ENCODE data around the gene PPP2R2C. TPM values are rescaled to one million over a fixed set of nuclear protein-coding genes. Genes with fewer than 3 reads are reported as not detected.

Gene PPP2R2C
- polyA plus RNA-seq, 4 donors = 0.16 to 2.3 (median 0.81) TPM; not detected in 1

GRCh38 chr4:6356076-6356560 is 116.3 kb downstream of the PPP2R2C start:
- no peak for DNase-seq
- H3K36me3 ChIP-seq (ENCODE audit: control insufficient read depth in 3 of 3, insufficient read depth in 2 of 3, low read depth in 1 of 3, low read length in 3 of 3) = no peaks in the 10 kb centered on the region
- H3K4me3 ChIP-seq (ENCODE audit: low read depth in 1 of 3, low read length in 3 of 3) = no peak overlapping the region
- no peaks in the 10 kb centered on the region for H3K9me3 ChIP-seq (ENCODE audit: control insufficient read depth in 2 of 2, insufficient read depth in 1 of 2, low read depth in 1 of 2, low read length in 1 of 2)
- 78 to 84% (median 78%) methylated on average over 11 of the region's 11 CpGs for WGBS, 3 donors
- peaks cover 0 to 4% (median 0%) of the 10 kb centered on the region in 3 donors for H3K27me3 ChIP-seq (ENCODE audit: control insufficient read depth in 3 of 3, insufficient read depth in 3 of 3, low read length in 3 of 3)
- FAIRE-seq = no peak
- no peaks in the 10 kb centered on the region for H3K4me1 ChIP-seq (ENCODE audit: control insufficient read depth in 3 of 3, insufficient read depth in 2 of 3, low read depth in 1 of 3, low read length in 2 of 3)
- H3K27ac ChIP-seq (ENCODE audit: low read depth in 1 of 3, low read length in 2 of 3) = no peak overlapping the region

- H3K27me3 ChIP-seq (ENCODE audit: control insufficient read depth in 3 of 3, insufficient read depth in 3 of 3, low read length in 3 of 3) = peaks cover 0 to 4% (median 0%) of the 10 kb centered on the region in 3 donors
- H3K36me3 ChIP-seq (ENCODE audit: control insufficient read depth in 3 of 3, insufficient read depth in 2 of 3, low read depth in 1 of 3, low read length in 3 of 3) = no peaks in the 10 kb centered on the region
- FAIRE-seq = no peak
- H3K4me1 ChIP-seq (ENCODE audit: control insufficient read depth in 3 of 3, insufficient read depth in 2 of 3, low read depth in 1 of 3, low read length in 2 of 3) = no peaks in the 10 kb centered on the region
- no peak overlapping the region for H3K27ac ChIP-seq (ENCODE audit: low read depth in 1 of 3, low read length in 2 of 3)
- no peaks in the 10 kb centered on the region for H3K9me3 ChIP-seq (ENCODE audit: control insufficient read depth in 2 of 2, insufficient read depth in 1 of 2, low read depth in 1 of 2, low read length in 1 of 2)
- no peak for DNase-seq
- WGBS, 3 donors = 16 to 28% (median 24%) methylated on average over 3 of the region's 3 CpGs
- H3K4me3 ChIP-seq (ENCODE audit: low read depth in 1 of 3, low read length in 3 of 3) = no peak overlapping the region
Observed at GRCh38 chr4:6355052-6355451, 117.4 kb downstream of the PPP2R2C start.

- H3K9me3 ChIP-seq (ENCODE audit: control insufficient read depth in 2 of 2, insufficient read depth in 1 of 2, low read depth in 1 of 2, low read length in 1 of 2) = no peaks in the 10 kb centered on the region
- no peak overlapping the region for H3K27ac ChIP-seq (ENCODE audit: low read depth in 1 of 3, low read length in 2 of 3)
- WGBS, 3 donors = 49 to 60% (median 53%) methylated on average over 8 of the region's 8 CpGs
- DNase-seq (no peak), FAIRE-seq (no peak)
- H3K4me3 ChIP-seq (ENCODE audit: low read depth in 1 of 3, low read length in 3 of 3) = no peak overlapping the region
- H3K4me1 ChIP-seq (ENCODE audit: control insufficient read depth in 3 of 3, insufficient read depth in 2 of 3, low read depth in 1 of 3, low read length in 2 of 3) = no peaks in the 10 kb centered on the region
- no peaks in the 10 kb centered on the region for H3K36me3 ChIP-seq (ENCODE audit: control insufficient read depth in 3 of 3, insufficient read depth in 2 of 3, low read depth in 1 of 3, low read length in 3 of 3)
- H3K27me3 ChIP-seq (ENCODE audit: control insufficient read depth in 3 of 3, insufficient read depth in 3 of 3, low read length in 3 of 3) = peaks cover 0 to 4% (median 0%) of the 10 kb centered on the region in 3 donors
Observed at GRCh38 chr4:6354626-6355025, 117.8 kb downstream of the PPP2R2C start.

GRCh38 chr4:6354119-6354518 is 118.3 kb downstream of the PPP2R2C start:
- Histone ChIP-seq H3K4me1 (ENCODE audit: control insufficient read depth in 3 of 3, insufficient read depth in 2 of 3, low read depth in 1 of 3, low read length in 2 of 3) (no peaks in the 10 kb centered on the region), H3K27me3 (ENCODE audit: control insufficient read depth in 3 of 3, insufficient read depth in 3 of 3, low read length in 3 of 3) (peaks cover 0 to 4% (median 0%) of the 10 kb centered on the region in 3 donors), H3K4me3 (ENCODE audit: low read depth in 1 of 3, low read length in 3 of 3) (no peak overlapping the region), H3K36me3 (ENCODE audit: control insufficient read depth in 3 of 3, insufficient read depth in 2 of 3, low read depth in 1 of 3, low read length in 3 of 3) (no peaks in the 10 kb centered on the region), H3K27ac (ENCODE audit: low read depth in 1 of 3, low read length in 2 of 3) (no peak overlapping the region), H3K9me3 (ENCODE audit: control insufficient read depth in 2 of 2, insufficient read depth in 1 of 2, low read depth in 1 of 2, low read length in 1 of 2) (no peaks in the 10 kb centered on the region)
- FAIRE-seq = no peak
- DNase-seq = no peak
- 46 to 53% (median 52%) methylated on average over 15 of the region's 15 CpGs for WGBS, 3 donors

GRCh38 chr4:6352031-6352692 is 120.3 kb downstream of the PPP2R2C start:
- no peak overlapping the region for H3K27ac ChIP-seq (ENCODE audit: low read depth in 1 of 3, low read length in 2 of 3)
- 73 to 77% (median 76%) methylated on average over 13 of the region's 13 CpGs for WGBS, 3 donors
- no peaks in the 10 kb centered on the region for H3K36me3 ChIP-seq (ENCODE audit: control insufficient read depth in 3 of 3, insufficient read depth in 2 of 3, low read depth in 1 of 3, low read length in 3 of 3)
- DNase-seq (no peak), FAIRE-seq (no peak)
- H3K27me3 ChIP-seq (ENCODE audit: control insufficient read depth in 3 of 3, insufficient read depth in 3 of 3, low read length in 3 of 3) = no peaks in the 10 kb centered on the region
- H3K4me3 ChIP-seq (ENCODE audit: low read depth in 1 of 3, low read length in 3 of 3) = no peak overlapping the region
- H3K4me1 ChIP-seq (ENCODE audit: control insufficient read depth in 3 of 3, insufficient read depth in 2 of 3, low read depth in 1 of 3, low read length in 2 of 3) = no peaks in the 10 kb centered on the region
- H3K9me3 ChIP-seq (ENCODE audit: control insufficient read depth in 2 of 2, insufficient read depth in 1 of 2, low read depth in 1 of 2, low read length in 1 of 2) = no peaks in the 10 kb centered on the region

- Histone ChIP-seq H3K9me3 (ENCODE audit: control insufficient read depth in 2 of 2, insufficient read depth in 1 of 2, low read depth in 1 of 2, low read length in 1 of 2) (no peaks in the 10 kb centered on the region), H3K4me1 (ENCODE audit: control insufficient read depth in 3 of 3, insufficient read depth in 2 of 3, low read depth in 1 of 3, low read length in 2 of 3) (no peaks in the 10 kb centered on the region), H3K4me3 (ENCODE audit: low read depth in 1 of 3, low read length in 3 of 3) (no peak overlapping the region), H3K27me3 (ENCODE audit: control insufficient read depth in 3 of 3, insufficient read depth in 3 of 3, low read length in 3 of 3) (no peaks in the 10 kb centered on the region), H3K36me3 (ENCODE audit: control insufficient read depth in 3 of 3, insufficient read depth in 2 of 3, low read depth in 1 of 3, low read length in 3 of 3) (no peaks in the 10 kb centered on the region), H3K27ac (ENCODE audit: low read depth in 1 of 3, low read length in 2 of 3) (no peak overlapping the region)
- WGBS, 3 donors = 86 to 92% (median 91%) methylated on average over 22 of the region's 22 CpGs
- DNase-seq (no peak), FAIRE-seq (no peak)
Observed at GRCh38 chr4:6351246-6352000, 121.0 kb downstream of the PPP2R2C start.

- DNase-seq (no peak), FAIRE-seq (no peak)
- Histone ChIP-seq H3K27me3 (ENCODE audit: control insufficient read depth in 3 of 3, insufficient read depth in 3 of 3, low read length in 3 of 3) (no peaks in the 10 kb centered on the region), H3K9me3 (ENCODE audit: control insufficient read depth in 2 of 2, insufficient read depth in 1 of 2, low read depth in 1 of 2, low read length in 1 of 2) (peaks cover 0 to 1% of the 10 kb centered on the region in 2 donors), H3K4me1 (ENCODE audit: control insufficient read depth in 3 of 3, insufficient read depth in 2 of 3, low read depth in 1 of 3, low read length in 2 of 3) (no peaks in the 10 kb centered on the region), H3K27ac (ENCODE audit: low read depth in 1 of 3, low read length in 2 of 3) (no peak overlapping the region), H3K36me3 (ENCODE audit: control insufficient read depth in 3 of 3, insufficient read depth in 2 of 3, low read depth in 1 of 3, low read length in 3 of 3) (no peaks in the 10 kb centered on the region), H3K4me3 (ENCODE audit: low read depth in 1 of 3, low read length in 3 of 3) (no peak overlapping the region)
- WGBS, 3 donors = 64 to 77% (median 72%) methylated on average over 8 of the region's 8 CpGs
Observed at GRCh38 chr4:6350646-6351045, 121.8 kb downstream of the PPP2R2C start.

- H3K27me3 ChIP-seq (ENCODE audit: control insufficient read depth in 3 of 3, insufficient read depth in 3 of 3, low read length in 3 of 3) = no peaks in the 10 kb centered on the region
- WGBS, 3 donors = 71 to 75% (median 74%) methylated on average over 19 of the region's 19 CpGs
- H3K4me1 ChIP-seq (ENCODE audit: control insufficient read depth in 3 of 3, insufficient read depth in 2 of 3, low read depth in 1 of 3, low read length in 2 of 3) = no peaks in the 10 kb centered on the region
- peaks cover 0 to 5% of the 10 kb centered on the region in 2 donors for H3K9me3 ChIP-seq (ENCODE audit: control insufficient read depth in 2 of 2, insufficient read depth in 1 of 2, low read depth in 1 of 2, low read length in 1 of 2)
- FAIRE-seq (no peak), DNase-seq (no peak)
- H3K4me3 ChIP-seq (ENCODE audit: low read depth in 1 of 3, low read length in 3 of 3) = no peak overlapping the region
- no peaks in the 10 kb centered on the region for H3K36me3 ChIP-seq (ENCODE audit: control insufficient read depth in 3 of 3, insufficient read depth in 2 of 3, low read depth in 1 of 3, low read length in 3 of 3)
- H3K27ac ChIP-seq (ENCODE audit: low read depth in 1 of 3, low read length in 2 of 3) = no peak overlapping the region
Observed at GRCh38 chr4:6349896-6350603, 122.4 kb downstream of the PPP2R2C start.
